ENCODE data around the gene FBLN2. TPM values are rescaled to one million over a fixed set of nuclear protein-coding genes. Genes with fewer than 3 reads are reported as not detected.

Gene FBLN2
- polyA plus RNA-seq, 2 of the 4 experiments (the other 2 are of a cell fraction): 1.1 to 2.7 TPM

- TF ChIP-seq CBX2 (IDR thresholded peaks at IDR 0.05; ENCODE audit: borderline replicate concordance, low read depth): no peak
- TF ChIP-seq RNF2 (IDR thresholded peaks at IDR 0.05; ENCODE audit: borderline replicate concordance, low read depth): no peak
- TF ChIP-seq RFX5 (IDR thresholded peaks at IDR 0.05): no peak
- no peak for TF ChIP-seq POLR2AphosphoS2 (conservative IDR thresholded peaks at IDR 0.05; ENCODE audit: low read length)
- TF ChIP-seq HES2 (IDR thresholded peaks at IDR 0.05): no peak
- no peak for TF ChIP-seq EHMT2 (IDR thresholded peaks at IDR 0.05; ENCODE audit: low read depth)
- no peak for TF ChIP-seq PBX3 (IDR thresholded peaks at IDR 0.05)
- TF ChIP-seq FOXS1 (CRISPR knock-in tag; IDR thresholded peaks at IDR 0.05): no peak
- no peak for TF ChIP-seq CHD4 (IDR thresholded peaks at IDR 0.05; ENCODE audit: borderline replicate concordance)
- no peak for TF ChIP-seq MYC (IDR thresholded peaks at IDR 0.05; ENCODE audit: borderline replicate concordance, low read length)
- no peak for TF ChIP-seq USF2 (IDR thresholded peaks at IDR 0.05)
- no peak for TF ChIP-seq NPAS2 (CRISPR knock-in tag; IDR thresholded peaks at IDR 0.05; ENCODE audit: borderline replicate concordance)
- no peak for TF ChIP-seq KDM1A (IDR thresholded peaks at IDR 0.05; ENCODE audit: low read depth)
- POLR2A ChIA-PET: no interaction called here
- FAIRE-seq: no peak
- CTCF ChIA-PET: interaction anchor here (1.0 to 2.0 kb wide), 6 partner anchors 31 to 124 kb away, joined by 3 to 6 read pairs (median 3); no protein-coding TSS in a partner anchor
- Histone ChIP-seq H3K4me3 (no peak overlapping the region), H3K4me2 (no peak overlapping the region), H3K9me3 (no peaks in the 10 kb centered on the region), H3K4me1 (no peaks in the 10 kb centered on the region), H3K27ac (no peak overlapping the region)
- WGBS (ENCODE audit: missing lambda C conversion rate): 69% methylated on average over 3 of the region's 3 CpGs
- ATAC-seq: no peak
- DNase-seq (ENCODE audit: low read depth in 1 of 2, low spot score in 1 of 2): no peak
Measured at GRCh38 chr3:13618836-13619235, 69.9 kb downstream of the FBLN2 start.

GRCh38 chr3:13619661-13620230 is 70.8 kb downstream of the FBLN2 start:
- ChIA-PET CTCF (interaction anchor here (1.0 to 2.0 kb wide), 3 partner anchors 39 to 125 kb away, joined by 3 to 4 read pairs (median 3); no protein-coding TSS in a partner anchor), POLR2A (no interaction called here)
- Histone ChIP-seq H3K27ac (no peak overlapping the region), H3K4me2 (no peak overlapping the region), H3K4me1 (no peaks in the 10 kb centered on the region), H3K9me3 (no peaks in the 10 kb centered on the region), H3K4me3 (no peak overlapping the region)
- ATAC-seq: no peak; a peak in 1 of 6 replicates
- DNase-seq (ENCODE audit: low read depth in 1 of 2, low spot score in 1 of 2): no peak
- no peak for FAIRE-seq
- 74% methylated on average over 12 of the region's 13 CpGs for WGBS (ENCODE audit: missing lambda C conversion rate)
- TF ChIP-seq JUNB (IDR thresholded peaks at IDR 0.05): no peak
- no peak for TF ChIP-seq KDM1A (IDR thresholded peaks at IDR 0.05; ENCODE audit: low read depth)
- TF ChIP-seq FOXS1 (CRISPR knock-in tag; IDR thresholded peaks at IDR 0.05): no peak
- no peak for TF ChIP-seq NR3C1 (IDR thresholded peaks at IDR 0.05)
- TF ChIP-seq ESRRA (IDR thresholded peaks at IDR 0.05; ENCODE audit: borderline replicate concordance, low read length): no peak
- TF ChIP-seq HOXB5 (CRISPR knock-in tag; IDR thresholded peaks at IDR 0.05): no peak
- TF ChIP-seq SMC3 (IDR thresholded peaks at IDR 0.05): no peak
- no peak for TF ChIP-seq HMGXB4 (CRISPR knock-in tag; IDR thresholded peaks at IDR 0.05; ENCODE audit: borderline replicate concordance)
- no peak for TF ChIP-seq KDM5A (IDR thresholded peaks at IDR 0.05)
- TF ChIP-seq NFE2L2 (conservative IDR thresholded peaks at IDR 0.05; ENCODE audit: low read length): no peak
- TF ChIP-seq MAFK (IDR thresholded peaks at IDR 0.05; ENCODE audit: partially characterized antibody): no peak
- no peak for TF ChIP-seq CHD4 (IDR thresholded peaks at IDR 0.05; ENCODE audit: borderline replicate concordance)
- no peak for TF ChIP-seq RAD21 (conservative IDR thresholded peaks at IDR 0.05 in 1 of 2, IDR thresholded peaks at IDR 0.05 in 1 of 2)

All from A549 (cell line).